K562 (cell line): ENCODE results near the gene IFNGR2. TPM values are rescaled to one million over a fixed set of nuclear protein-coding genes. Genes with fewer than 3 reads are reported as not detected.

Source experiments
- CBX1 ChIP-seq: sonication (generic); IDR thresholded peaks from 2 replicates; pipeline ENCODE4 v1.6.1; 2016; ENCODE audit warnings: antibody characterized with exemption, low read depth, mild to moderate bottlenecking
- ELF1 ChIP-seq: fragments of 200-800 bp; sonication (Bioruptor generic); IDR thresholded peaks from 2 replicates; pipeline ENCODE4 v1.6.1; 2016; ENCODE audit warnings: missing genetic modification characterization, missing compliant biosample characterization
- EZH2 ChIP-seq: IDR thresholded peaks from 2 replicates; pipeline ENCODE4 v1.6.1; 2012; ENCODE audit warnings: low read depth, mild to moderate bottlenecking, inconsistent platforms, low read length, borderline replicate concordance
- MECOM ChIP-seq: fragments of 250-450 bp; sonication (Bioruptor Pico); IDR thresholded peaks from 2 replicates; pipeline ENCODE4 v1.8.0; 2022; ENCODE audit warnings: inconsistent platforms
- MTA3 ChIP-seq: fragments of 450-650 bp; formaldehyde crosslinking; IDR thresholded peaks from 2 replicates; pipeline ENCODE4 v1.6.1; 2017; ENCODE audit warnings: mild to moderate bottlenecking, borderline replicate concordance
- SIN3B ChIP-seq: fragments of 450-650 bp; IDR thresholded peaks from 2 replicates; pipeline ENCODE4 v1.6.1; 2017; ENCODE audit warnings: low read depth, mild to moderate bottlenecking, moderate library complexity
- TRIM24 ChIP-seq, 2 experiments: fragments of 450-650 bp; IDR thresholded peaks; 2 replicates each; pipeline ENCODE4 v1.6.1; 2016
- TRIM28 ChIP-seq: fragments of 450-650 bp; IDR thresholded peaks from 2 replicates; pipeline ENCODE4 v1.6.1; 2017
- ZNF24 ChIP-seq: fragments of 450-650 bp; IDR thresholded peaks from 2 replicates; pipeline ENCODE4 v1.6.1; 2016
- ZNF280B ChIP-seq: fragments of 250-450 bp; sonication (Bioruptor Pico); IDR thresholded peaks from 2 replicates; pipeline ENCODE4 v1.5.1; 2021; ENCODE audit warnings: mild to moderate bottlenecking
- ZNF512 ChIP-seq: IDR thresholded peaks from 2 replicates; pipeline ENCODE4 v1.6.1; 2016; ENCODE audit warnings: missing genetic modification characterization, missing compliant biosample characterization
- polyA plus RNA-seq, 8 experiments: library from polyadenylated mRNA; depleted of rRNA in 4 of 8; stranded (reverse) in 5 of 8; unstranded in 3 of 8; fragments of >200 nt; fragmentation: Nextera tagmentation in 2 of 8; fragmentation: Illumina TruSeq in 1 of 8; extraction: Ambion mirVana in 2 of 8; extraction: Trizol in 1 of 8; gene quantifications; 2 replicates each; pipeline versions ENCODE4 v1.2.1 to v1.2.3, GENCODE V29; 2011 to 2014; ENCODE audit warnings: inconsistent platforms in 1 of 8, missing spikeins in 1 of 8
- total RNA-seq, 7 experiments: library from RNA; depleted of rRNA in 6 of 7; stranded (reverse); fragments of >200 nt in 6 of 7; fragmentation: Illumina TruSeq in 2 of 7; extraction: Trizol in 2 of 7; gene quantifications; 2 replicates each; pipeline versions ENCODE4 v1.2.1 to v1.2.3, GENCODE V29; 2011 to 2021; ENCODE audit warnings: low replicate concordance in 1 of 7

Gene IFNGR2
- total and polyA plus RNA-seq, 9 of the 15 experiments (the other 6 are each of a cell fraction or from before 2014, with no cell fraction given) = 6.7 to 58.0 (median 28.5) TPM

GRCh38 chr21:33367309-33367973 lies 35.8 kb upstream of the IFNGR2 start (continued):
- peak; percentile 86 for TF ChIP-seq ZNF512
- TF ChIP-seq ZNF24 = no peak
- TF ChIP-seq TRIM24 (IDR thresholded peaks at IDR 0.05) = peak; percentile 45 to 62
- TF ChIP-seq EZH2 = no peak
- peak; percentile 98 for TF ChIP-seq TRIM28
- no peak for TF ChIP-seq ELF1 (tag)
- TF ChIP-seq ZNF280B (CRISPR knock-in tag) = 0 out of 2 replicates have a peak, but pooled peaks have one; percentile 44
- TF ChIP-seq MTA3 = 0 out of 2 replicates have a peak, but pooled peaks have one; percentile 14
- TF ChIP-seq CBX1 = peak; percentile 87; the same call in 1 of the 2 replicates
- TF ChIP-seq SIN3B = no peak
- TF ChIP-seq MECOM = no peak
